Duodenal mucosa (tissue), 2 donors: ENCODE measurements around the gene PRM2.

Experiments
- H3K27ac ChIP-seq: one replicate; pipeline ENCODE4 v1.7.0; 2013; ENCODE audit warnings: low read depth, low read length
- H3K27me3 ChIP-seq, 2 donors: one replicate each; pipeline ENCODE4 v1.7.0; 2013; ENCODE audit warnings: low read length in 2 of 2, control low read depth in 1 of 2; ENCODE audit not compliant: insufficient read depth in 2 of 2, control insufficient read depth in 1 of 2
- H3K36me3 ChIP-seq, 2 donors: one replicate each; pipeline ENCODE4 v1.7.0; 2013; ENCODE audit warnings: low read length in 2 of 2, control low read depth in 1 of 2; ENCODE audit not compliant: insufficient read depth in 2 of 2, control insufficient read depth in 1 of 2
- H3K4me1 ChIP-seq, 2 donors: one replicate each; pipeline ENCODE4 v1.7.0; 2013; ENCODE audit warnings: low read length in 2 of 2, control low read depth in 1 of 2; ENCODE audit not compliant: insufficient read depth in 2 of 2, control insufficient read depth in 1 of 2
- H3K4me3 ChIP-seq, 2 donors: one replicate each; pipeline ENCODE4 v1.7.0; 2013; ENCODE audit warnings: low read length in 2 of 2, low read depth in 1 of 2
- H3K9ac ChIP-seq, 2 donors: one replicate each; pipeline ENCODE4 v1.7.0; 2013; ENCODE audit warnings: low read length in 2 of 2, low read depth in 1 of 2
- H3K9me3 ChIP-seq, 2 donors: one replicate each; pipeline ENCODE4 v1.7.0; 2013; ENCODE audit warnings: low read length in 2 of 2, control low read depth in 1 of 2; ENCODE audit not compliant: control insufficient read depth in 1 of 2

Gene PRM2

GRCh38 chr16:11289202-11289601, 12.9 kb upstream of the PRM2 start:
- Histone ChIP-seq H3K27ac (no peak overlapping the region), H3K9ac (no peak overlapping the region), H3K36me3 (no peaks in the 10 kb centered on the region), H3K27me3 (peaks cover 0 to 5% of the 10 kb centered on the region in 2 donors), H3K4me3 (no peak overlapping the region), H3K9me3 (no peaks in the 10 kb centered on the region), H3K4me1 (no peaks in the 10 kb centered on the region)

GRCh38 chr16:11285842-11286241, 9.6 kb upstream of the PRM2 start:
- H3K4me3 ChIP-seq: no peak overlapping the region
- no peaks in the 10 kb centered on the region for H3K9me3 ChIP-seq
- no peak overlapping the region for H3K27ac ChIP-seq
- no peaks in the 10 kb centered on the region for H3K27me3 ChIP-seq
- no peak overlapping the region for H3K9ac ChIP-seq
- no peaks in the 10 kb centered on the region for H3K4me1 ChIP-seq
- H3K36me3 ChIP-seq: no peaks in the 10 kb centered on the region

- no peak overlapping the region for H3K27ac ChIP-seq
- no peak overlapping the region for H3K9ac ChIP-seq
- no peaks in the 10 kb centered on the region for H3K9me3 ChIP-seq
- H3K27me3 ChIP-seq: no peaks in the 10 kb centered on the region
- H3K36me3 ChIP-seq: no peaks in the 10 kb centered on the region
- H3K4me1 ChIP-seq: peaks cover 0 to 5% of the 10 kb centered on the region in 2 donors
- no peak overlapping the region for H3K4me3 ChIP-seq
These were observed 7.6 kb upstream of the PRM2 start for GRCh38 chr16:11283820-11284248.

- Histone ChIP-seq H3K36me3 (no peaks in the 10 kb centered on the region), H3K9ac (no peak within 1 kb of the TSS), H3K27ac (no peak within 1 kb of the TSS), H3K9me3 (no peaks in the 10 kb centered on the region), H3K27me3 (no peaks in the 10 kb centered on the region), H3K4me3 (no peak within 1 kb of the TSS), H3K4me1 (peaks cover 0 to 5% of the 10 kb centered on the region in 2 donors)
These were observed 4.6 kb upstream of the PRM2 start, which contains the start of gene PRM1 for GRCh38 chr16:11280616-11281522. TSS of gene PRM1 (minus strand) at chr16:11281330. CDS start at chr16:11281238, 92 bp downstream.

GRCh38 chr16:11278681-11279628, 2.7 kb upstream of the PRM2 start:
- Histone ChIP-seq H3K4me1 (peaks cover 0 to 5% of the 10 kb centered on the region in 2 donors), H3K4me3 (no peak overlapping the region), H3K27me3 (no peaks in the 10 kb centered on the region), H3K27ac (no peak overlapping the region), H3K9me3 (no peaks in the 10 kb centered on the region), H3K9ac (no peak overlapping the region), H3K36me3 (no peaks in the 10 kb centered on the region)

- Histone ChIP-seq H3K27ac (no peak overlapping the region), H3K36me3 (no peaks in the 10 kb centered on the region), H3K4me3 (no peak overlapping the region), H3K4me1 (peaks cover 0 to 5% of the 10 kb centered on the region in 2 donors), H3K9me3 (no peaks in the 10 kb centered on the region), H3K9ac (no peak overlapping the region), H3K27me3 (no peaks in the 10 kb centered on the region)
These were observed 1.5 kb upstream of the PRM2 start for GRCh38 chr16:11277607-11278337.

GRCh38 chr16:11276896-11277593, 765 bp upstream of the PRM2 start:
- no peaks in the 10 kb centered on the region for H3K9me3 ChIP-seq
- H3K4me1 ChIP-seq: peaks cover 0 to 5% of the 10 kb centered on the region in 2 donors
- no peak overlapping the region for H3K27ac ChIP-seq
- no peak overlapping the region for H3K4me3 ChIP-seq
- no peaks in the 10 kb centered on the region for H3K27me3 ChIP-seq
- H3K9ac ChIP-seq: no peak overlapping the region
- H3K36me3 ChIP-seq: no peaks in the 10 kb centered on the region

- H3K27me3 ChIP-seq: no peaks in the 10 kb centered on the region
- peaks cover 0 to 5% of the 10 kb centered on the region in 2 donors for H3K4me1 ChIP-seq
- H3K9me3 ChIP-seq: no peaks in the 10 kb centered on the region
- H3K27ac ChIP-seq: no peak overlapping the region
- no peaks in the 10 kb centered on the region for H3K36me3 ChIP-seq
- H3K4me3 ChIP-seq: no peak overlapping the region
- H3K9ac ChIP-seq: no peak overlapping the region
These were observed 1.3 kb downstream of the PRM2 start for GRCh38 chr16:11274964-11275363.

GRCh38 chr16:11273721-11274324, 2.5 kb downstream of the PRM2 start:
- H3K9ac ChIP-seq: no peak overlapping the region
- H3K27ac ChIP-seq: no peak overlapping the region
- H3K9me3 ChIP-seq: no peaks in the 10 kb centered on the region
- H3K27me3 ChIP-seq: no peaks in the 10 kb centered on the region
- no peaks in the 10 kb centered on the region for H3K36me3 ChIP-seq
- no peaks in the 10 kb centered on the region for H3K4me1 ChIP-seq
- no peak overlapping the region for H3K4me3 ChIP-seq
